ENCODE results near the gene TOR1A.
A peak's percentile ranks its signal among the peaks of the same experiment; 100 is the strongest.

The TOR1A gene

GRCh38 chr9:129864991-129865647, 41.2 kb upstream of the TOR1A start:
- Histone ChIP-seq H3K36me3 (ENCODE audit: control insufficient read depth in 2 of 2, insufficient read depth in 2 of 2, low read length in 2 of 2) (peaks cover 44 to 54% of the 10 kb centered on the region in 2 donors), H3K4me3 (ENCODE audit: low read length in 2 of 2) (no peak overlapping the region), H3K9ac (ENCODE audit: low read length in 2 of 2) (no peak overlapping the region), H3K4me1 (ENCODE audit: control insufficient read depth, insufficient read depth, low read length) (no peaks in the 10 kb centered on the region), H3K9me3 (ENCODE audit: control insufficient read depth in 2 of 2, low read length in 2 of 2) (no peaks in the 10 kb centered on the region), H3K27me3 (ENCODE audit: control insufficient read depth in 1 of 2, insufficient read depth in 2 of 2, low read length in 2 of 2) (no peaks in the 10 kb centered on the region), H3K27ac (ENCODE audit: low read length) (no peak overlapping the region)

- Histone ChIP-seq H3K9me3 (ENCODE audit: control insufficient read depth in 2 of 2, low read length in 2 of 2) (no peaks in the 10 kb centered on the region), H3K27ac (ENCODE audit: low read length) (no peak overlapping the region), H3K9ac (ENCODE audit: low read length in 2 of 2) (no peak overlapping the region), H3K27me3 (ENCODE audit: control insufficient read depth in 1 of 2, insufficient read depth in 2 of 2, low read length in 2 of 2) (no peaks in the 10 kb centered on the region), H3K4me3 (ENCODE audit: low read length in 2 of 2) (no peak overlapping the region), H3K36me3 (ENCODE audit: control insufficient read depth in 2 of 2, insufficient read depth in 2 of 2, low read length in 2 of 2) (peaks cover 53 to 56% of the 10 kb centered on the region in 2 donors), H3K4me1 (ENCODE audit: control insufficient read depth, insufficient read depth, low read length) (no peaks in the 10 kb centered on the region)
These were observed 39.2 kb upstream of the TOR1A start for GRCh38 chr9:129863059-129863690.

- H3K27ac ChIP-seq (ENCODE audit: low read length) = no peak overlapping the region
- H3K9ac ChIP-seq (ENCODE audit: low read length in 2 of 2) = no peak overlapping the region
- no peaks in the 10 kb centered on the region for H3K4me1 ChIP-seq (ENCODE audit: control insufficient read depth, insufficient read depth, low read length)
- H3K27me3 ChIP-seq (ENCODE audit: control insufficient read depth in 1 of 2, insufficient read depth in 2 of 2, low read length in 2 of 2) = no peaks in the 10 kb centered on the region
- H3K9me3 ChIP-seq (ENCODE audit: control insufficient read depth in 2 of 2, low read length in 2 of 2) = no peaks in the 10 kb centered on the region
- peaks cover 51 to 60% of the 10 kb centered on the region in 2 donors for H3K36me3 ChIP-seq (ENCODE audit: control insufficient read depth in 2 of 2, insufficient read depth in 2 of 2, low read length in 2 of 2)
- H3K4me3 ChIP-seq (ENCODE audit: low read length in 2 of 2) = no peak overlapping the region
These were observed 37.5 kb upstream of the TOR1A start for GRCh38 chr9:129861447-129861827.

- Histone ChIP-seq H3K27ac (ENCODE audit: low read length) (no peak overlapping the region), H3K27me3 (ENCODE audit: control insufficient read depth in 1 of 2, insufficient read depth in 2 of 2, low read length in 2 of 2) (no peaks in the 10 kb centered on the region), H3K4me3 (ENCODE audit: low read length in 2 of 2) (no peak overlapping the region), H3K9me3 (ENCODE audit: control insufficient read depth in 2 of 2, low read length in 2 of 2) (no peaks in the 10 kb centered on the region), H3K36me3 (ENCODE audit: control insufficient read depth in 2 of 2, insufficient read depth in 2 of 2, low read length in 2 of 2) (peaks cover 45 to 60% of the 10 kb centered on the region in 2 donors), H3K4me1 (ENCODE audit: control insufficient read depth, insufficient read depth, low read length) (no peaks in the 10 kb centered on the region), H3K9ac (ENCODE audit: low read length in 2 of 2) (no peak overlapping the region)
These were observed 36.9 kb upstream of the TOR1A start for GRCh38 chr9:129860653-129861446.

- H3K9me3 ChIP-seq (ENCODE audit: control insufficient read depth in 2 of 2, low read length in 2 of 2) = no peaks in the 10 kb centered on the region
- peaks cover 50 to 65% of the 10 kb centered on the region in 2 donors for H3K36me3 ChIP-seq (ENCODE audit: control insufficient read depth in 2 of 2, insufficient read depth in 2 of 2, low read length in 2 of 2)
- H3K4me3 ChIP-seq (ENCODE audit: low read length in 2 of 2) = no peak overlapping the region
- peaks cover 6% of the 10 kb centered on the region for H3K4me1 ChIP-seq (ENCODE audit: control insufficient read depth, insufficient read depth, low read length)
- no peaks in the 10 kb centered on the region for H3K27me3 ChIP-seq (ENCODE audit: control insufficient read depth in 1 of 2, insufficient read depth in 2 of 2, low read length in 2 of 2)
- no peak overlapping the region for H3K27ac ChIP-seq (ENCODE audit: low read length)
- H3K9ac ChIP-seq (ENCODE audit: low read length in 2 of 2) = no peak overlapping the region
These were observed 34.4 kb upstream of the TOR1A start for GRCh38 chr9:129858167-129858962.

GRCh38 chr9:129857207-129857606, 33.3 kb upstream of the TOR1A start:
- Histone ChIP-seq H3K27me3 (ENCODE audit: control insufficient read depth in 1 of 2, insufficient read depth in 2 of 2, low read length in 2 of 2) (no peaks in the 10 kb centered on the region), H3K4me1 (ENCODE audit: control insufficient read depth, insufficient read depth, low read length) (peaks cover 16% of the 10 kb centered on the region), H3K9ac (ENCODE audit: low read length in 2 of 2) (no peak overlapping the region), H3K4me3 (ENCODE audit: low read length in 2 of 2) (no peak overlapping the region), H3K9me3 (ENCODE audit: control insufficient read depth in 2 of 2, low read length in 2 of 2) (no peaks in the 10 kb centered on the region), H3K36me3 (ENCODE audit: control insufficient read depth in 2 of 2, insufficient read depth in 2 of 2, low read length in 2 of 2) (peaks cover 50 to 65% of the 10 kb centered on the region in 2 donors), H3K27ac (ENCODE audit: low read length) (no peak overlapping the region)

- H3K27me3 ChIP-seq (ENCODE audit: control insufficient read depth in 1 of 2, insufficient read depth in 2 of 2, low read length in 2 of 2) = no peaks in the 10 kb centered on the region
- H3K4me3 ChIP-seq (ENCODE audit: low read length in 2 of 2) = no peak overlapping the region
- H3K27ac ChIP-seq (ENCODE audit: low read length) = no peak overlapping the region
- peaks cover 32 to 50% of the 10 kb centered on the region in 2 donors for H3K36me3 ChIP-seq (ENCODE audit: control insufficient read depth in 2 of 2, insufficient read depth in 2 of 2, low read length in 2 of 2)
- peaks cover 26% of the 10 kb centered on the region for H3K4me1 ChIP-seq (ENCODE audit: control insufficient read depth, insufficient read depth, low read length)
- H3K9ac ChIP-seq (ENCODE audit: low read length in 2 of 2) = no peak overlapping the region
- no peaks in the 10 kb centered on the region for H3K9me3 ChIP-seq (ENCODE audit: control insufficient read depth in 2 of 2, low read length in 2 of 2)
These were observed 30.7 kb upstream of the TOR1A start for GRCh38 chr9:129854588-129855110.

- peaks cover 28 to 44% of the 10 kb centered on the region in 2 donors for H3K36me3 ChIP-seq (ENCODE audit: control insufficient read depth in 2 of 2, insufficient read depth in 2 of 2, low read length in 2 of 2)
- peak overlapping the region; percentile 24 for H3K27ac ChIP-seq (ENCODE audit: low read length)
- H3K9ac ChIP-seq (ENCODE audit: low read length in 2 of 2) = no peak overlapping the region
- no peaks in the 10 kb centered on the region for H3K9me3 ChIP-seq (ENCODE audit: control insufficient read depth in 2 of 2, low read length in 2 of 2)
- no peak overlapping the region for H3K4me3 ChIP-seq (ENCODE audit: low read length in 2 of 2)
- H3K4me1 ChIP-seq (ENCODE audit: control insufficient read depth, insufficient read depth, low read length) = peaks cover 33% of the 10 kb centered on the region
- H3K27me3 ChIP-seq (ENCODE audit: control insufficient read depth in 1 of 2, insufficient read depth in 2 of 2, low read length in 2 of 2) = no peaks in the 10 kb centered on the region
These were observed 29.7 kb upstream of the TOR1A start for GRCh38 chr9:129853614-129854013.

- Histone ChIP-seq H3K9me3 (ENCODE audit: control insufficient read depth in 2 of 2, low read length in 2 of 2) (no peaks in the 10 kb centered on the region), H3K4me1 (ENCODE audit: control insufficient read depth, insufficient read depth, low read length) (peaks cover 38% of the 10 kb centered on the region), H3K36me3 (ENCODE audit: control insufficient read depth in 2 of 2, insufficient read depth in 2 of 2, low read length in 2 of 2) (peaks cover 17 to 34% of the 10 kb centered on the region in 2 donors), H3K27me3 (ENCODE audit: control insufficient read depth in 1 of 2, insufficient read depth in 2 of 2, low read length in 2 of 2) (no peaks in the 10 kb centered on the region), H3K4me3 (ENCODE audit: low read length in 2 of 2) (no peak overlapping the region), H3K27ac (ENCODE audit: low read length) (peak overlapping the region; percentile 87), H3K9ac (ENCODE audit: low read length in 2 of 2) (peak overlapping the region; percentile 39 to 42)
These were observed 28.6 kb upstream of the TOR1A start for GRCh38 chr9:129852579-129852978.

GRCh38 chr9:129851821-129852220, 27.9 kb upstream of the TOR1A start:
- Histone ChIP-seq H3K27ac (ENCODE audit: low read length) (peak overlapping the region; percentile 87), H3K4me1 (ENCODE audit: control insufficient read depth, insufficient read depth, low read length) (peaks cover 38% of the 10 kb centered on the region), H3K27me3 (ENCODE audit: control insufficient read depth in 1 of 2, insufficient read depth in 2 of 2, low read length in 2 of 2) (no peaks in the 10 kb centered on the region)

More at GRCh38 chr9:129851821-129852220, 27.9 kb upstream of the TOR1A start:
- Histone ChIP-seq H3K36me3 (ENCODE audit: control insufficient read depth in 2 of 2, insufficient read depth in 2 of 2, low read length in 2 of 2) (peaks cover 11 to 28% of the 10 kb centered on the region in 2 donors), H3K9me3 (ENCODE audit: control insufficient read depth in 2 of 2, low read length in 2 of 2) (no peaks in the 10 kb centered on the region), H3K4me3 (ENCODE audit: low read length in 2 of 2) (no peak overlapping the region), H3K9ac (ENCODE audit: low read length in 2 of 2) (peak overlapping the region in 1 of 2 donors; percentile 39)

Measured in stomach smooth muscle (tissue), 2 donors.